T-helper 17 cell (primary cell): ENCODE results near the gene DBN1. TPM values are rescaled to one million over a fixed set of nuclear protein-coding genes. Genes with fewer than 3 reads are reported as not detected.
"Not testable (repeated sequence)": the region's sequence is repeated elsewhere in the genome, so short reads cannot be mapped to it uniquely, and the experiment has no call there.

Source experiments
- ATAC-seq: fragments of 150-1000 bp; cut with Tn5 transposase; 2 replicates; pipeline ENCODE4 v1.10.0; 2021; ENCODE audit warnings: mild to moderate bottlenecking, moderate library complexity
- DNase-seq, 3 donors: peaks; one replicate each; pipeline versions ENCODE4 v3.0.0 to v3.0.0-alpha.2; 2020 to 2021
- H3K9me3 ChIP-seq: one replicate; pipeline ENCODE4 v1.7.0; 2013; ENCODE audit warnings: low read length, mild to moderate bottlenecking; ENCODE audit not compliant: control insufficient read depth, poor library complexity, severe bottlenecking
- H3K27ac Mint-ChIP-seq: one replicate; pipeline ENCODE4 v1.8.0; 2022; ENCODE audit warnings: mild to moderate bottlenecking, moderate library complexity, mixed read lengths
- H3K27me3 Mint-ChIP-seq: one replicate; pipeline ENCODE4 v1.8.0; 2022; ENCODE audit warnings: mixed read lengths
- H3K36me3 Mint-ChIP-seq: one replicate; pipeline ENCODE4 v1.8.0; 2022; ENCODE audit warnings: low read depth, mixed read lengths
- H3K4me1 Mint-ChIP-seq: one replicate; pipeline ENCODE4 v1.8.0; 2022; ENCODE audit warnings: mild to moderate bottlenecking, mixed read lengths
- H3K4me3 Mint-ChIP-seq: one replicate; pipeline ENCODE4 v1.8.0; 2022; ENCODE audit warnings: mild to moderate bottlenecking, moderate library complexity, mixed read lengths
- total RNA-seq, 4 donors: library from RNA in 2 of 4; stranded (reverse) in 2 of 4; gene quantifications; one replicate each; pipeline ENCODE4 v1.2.3 and lab custom pipeline; 2022 to 2026

The DBN1 gene
- total RNA-seq, 2 donors from 2014 or later = 1.2 to 5.0 TPM

GRCh38 chr5:177491983-177492746 lies 18.7 kb upstream of the DBN1 start:
- Mint-ChIP-seq H3K4me3 (peak overlapping the region; percentile 56), H3K27ac (no peak overlapping the region), H3K36me3 (peaks cover 2% of the 10 kb centered on the region), H3K4me1 (peaks cover 8% of the 10 kb centered on the region), H3K27me3 (no peaks in the 10 kb centered on the region)
- no peak for ATAC-seq
- DNase-seq = no peak
- no peaks in the 10 kb centered on the region for H3K9me3 ChIP-seq

GRCh38 chr5:177491429-177491945 lies 18.1 kb upstream of the DBN1 start:
- peak in 1 of 3 donors; percentile 25 for DNase-seq
- Mint-ChIP-seq H3K4me1 (peaks cover 8% of the 10 kb centered on the region), H3K27ac (no peak overlapping the region), H3K36me3 (peaks cover 2% of the 10 kb centered on the region), H3K4me3 (no peak overlapping the region), H3K27me3 (no peaks in the 10 kb centered on the region)
- no peaks in the 10 kb centered on the region for H3K9me3 ChIP-seq
- ATAC-seq = peak; percentile 46

- no peak for ATAC-seq
- Mint-ChIP-seq H3K36me3 (peaks cover 2% of the 10 kb centered on the region), H3K27me3 (no peaks in the 10 kb centered on the region), H3K4me1 (peaks cover 6% of the 10 kb centered on the region), H3K27ac (no peak overlapping the region), H3K4me3 (no peak overlapping the region)
- DNase-seq = no peak
- H3K9me3 ChIP-seq = no peaks in the 10 kb centered on the region
Measured at GRCh38 chr5:177490992-177491391, 17.6 kb upstream of the DBN1 start.

- H3K4me3 Mint-ChIP-seq = no peak overlapping the region
- DNase-seq (no peak), ATAC-seq (no peak)
- H3K27me3 Mint-ChIP-seq = no peaks in the 10 kb centered on the region
- peaks cover 6% of the 10 kb centered on the region for H3K4me1 Mint-ChIP-seq
- H3K9me3 ChIP-seq = no peaks in the 10 kb centered on the region
- H3K36me3 Mint-ChIP-seq = peaks cover 2% of the 10 kb centered on the region
- H3K27ac Mint-ChIP-seq = no peak overlapping the region
Measured at GRCh38 chr5:177490311-177490991, 17.0 kb upstream of the DBN1 start.

- DNase-seq (no peak), ATAC-seq (no peak)
- no peaks in the 10 kb centered on the region for H3K27me3 Mint-ChIP-seq
- no peaks in the 10 kb centered on the region for H3K9me3 ChIP-seq
- no peak overlapping the region for H3K4me3 Mint-ChIP-seq
- H3K4me1 Mint-ChIP-seq = peaks cover 10% of the 10 kb centered on the region
- peaks cover 2% of the 10 kb centered on the region for H3K36me3 Mint-ChIP-seq
- no peak overlapping the region for H3K27ac Mint-ChIP-seq
Measured at GRCh38 chr5:177489119-177489716, 15.8 kb upstream of the DBN1 start.

GRCh38 chr5:177487975-177488374 lies 14.5 kb upstream of the DBN1 start:
- Mint-ChIP-seq H3K4me3 (no peak overlapping the region), H3K4me1 (peaks cover 9% of the 10 kb centered on the region), H3K27me3 (no peaks in the 10 kb centered on the region), H3K36me3 (peaks cover 2% of the 10 kb centered on the region), H3K27ac (no peak overlapping the region)
- DNase-seq = no peak
- H3K9me3 ChIP-seq = no peaks in the 10 kb centered on the region
- ATAC-seq = no peak

GRCh38 chr5:177487144-177487543 lies 13.7 kb upstream of the DBN1 start:
- DNase-seq = no peak
- H3K9me3 ChIP-seq = no peaks in the 10 kb centered on the region
- Mint-ChIP-seq H3K4me1 (peaks cover 4% of the 10 kb centered on the region), H3K4me3 (no peak overlapping the region), H3K27ac (no peak overlapping the region), H3K36me3 (no peaks in the 10 kb centered on the region), H3K27me3 (no peaks in the 10 kb centered on the region)
- no peak for ATAC-seq

- Mint-ChIP-seq H3K4me3 (no peak overlapping the region), H3K36me3 (no peaks in the 10 kb centered on the region), H3K4me1 (peaks cover 4% of the 10 kb centered on the region), H3K27ac (no peak overlapping the region), H3K27me3 (no peaks in the 10 kb centered on the region)
- ATAC-seq (no peak), DNase-seq (no peak)
- no peaks in the 10 kb centered on the region for H3K9me3 ChIP-seq
Measured at GRCh38 chr5:177486256-177486655, 12.8 kb upstream of the DBN1 start.

GRCh38 chr5:177485753-177486152 lies 12.3 kb upstream of the DBN1 start:
- not testable (repeated sequence) for H3K27ac Mint-ChIP-seq, H3K4me1 Mint-ChIP-seq, H3K36me3 Mint-ChIP-seq, H3K27me3 Mint-ChIP-seq, H3K4me3 Mint-ChIP-seq, H3K9me3 ChIP-seq, ATAC-seq, DNase-seq

- H3K27ac Mint-ChIP-seq = peak overlapping the region; percentile 43
- ATAC-seq = no peak
- no peaks in the 10 kb centered on the region for H3K27me3 Mint-ChIP-seq
- H3K4me1 Mint-ChIP-seq = peaks cover 4% of the 10 kb centered on the region
- no peaks in the 10 kb centered on the region for H3K36me3 Mint-ChIP-seq
- no peaks in the 10 kb centered on the region for H3K9me3 ChIP-seq
- no peak for DNase-seq
- no peak overlapping the region for H3K4me3 Mint-ChIP-seq
Measured at GRCh38 chr5:177484902-177485549, 11.6 kb upstream of the DBN1 start.

GRCh38 chr5:177483994-177484901 lies 10.8 kb upstream of the DBN1 start:
- ATAC-seq (no peak), DNase-seq (no peak)
- H3K4me1 Mint-ChIP-seq = peaks cover 6% of the 10 kb centered on the region
- H3K27me3 Mint-ChIP-seq = no peaks in the 10 kb centered on the region
- peak overlapping the region; percentile 43 for H3K27ac Mint-ChIP-seq
- no peak overlapping the region for H3K4me3 Mint-ChIP-seq
- H3K9me3 ChIP-seq = no peaks in the 10 kb centered on the region
- no peaks in the 10 kb centered on the region for H3K36me3 Mint-ChIP-seq

GRCh38 chr5:177483042-177483441 lies 9.6 kb upstream of the DBN1 start:
- Mint-ChIP-seq H3K4me3 (no peak overlapping the region), H3K36me3 (no peaks in the 10 kb centered on the region), H3K27me3 (no peaks in the 10 kb centered on the region), H3K27ac (peak overlapping the region; percentile 47), H3K4me1 (peaks cover 10% of the 10 kb centered on the region)
- no peaks in the 10 kb centered on the region for H3K9me3 ChIP-seq
- no peak for DNase-seq
- ATAC-seq = no peak
